NCI-H82 (cell line): Measurements from ENCODE around the gene KCNK5.

Experiments used
- DNase-seq: peaks from one replicate; lab custom pipeline; 2025; lab: John Stamatoyannopoulos, UW

KCNK5 gene

DNA sequence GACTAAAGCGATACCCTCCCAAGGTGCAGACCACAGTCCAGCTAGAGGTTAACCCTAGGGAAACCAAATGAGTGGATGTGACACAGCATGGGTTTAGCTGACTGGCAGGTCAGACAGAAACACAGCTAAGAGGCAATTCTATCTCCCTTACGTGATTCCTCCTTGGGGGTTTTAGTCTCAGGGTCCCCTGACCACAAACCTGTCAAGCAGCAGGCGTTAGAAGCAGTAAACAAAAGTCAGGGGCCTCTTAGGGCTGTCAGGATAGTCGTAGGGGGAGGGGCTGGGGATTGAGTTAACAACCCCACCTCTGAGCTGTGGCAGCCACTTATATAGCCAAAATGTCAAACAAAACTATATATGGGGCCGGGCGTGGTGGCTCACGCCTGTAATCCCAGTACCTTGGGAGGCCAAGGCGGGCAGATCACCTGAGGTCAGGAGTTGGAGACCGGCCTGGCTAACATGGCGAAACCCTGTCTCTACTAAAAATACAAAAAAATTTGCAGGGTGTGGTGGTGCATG is 13.6 kb downstream of the KCNK5 start:
- DNase-seq, result no peak

DNA sequence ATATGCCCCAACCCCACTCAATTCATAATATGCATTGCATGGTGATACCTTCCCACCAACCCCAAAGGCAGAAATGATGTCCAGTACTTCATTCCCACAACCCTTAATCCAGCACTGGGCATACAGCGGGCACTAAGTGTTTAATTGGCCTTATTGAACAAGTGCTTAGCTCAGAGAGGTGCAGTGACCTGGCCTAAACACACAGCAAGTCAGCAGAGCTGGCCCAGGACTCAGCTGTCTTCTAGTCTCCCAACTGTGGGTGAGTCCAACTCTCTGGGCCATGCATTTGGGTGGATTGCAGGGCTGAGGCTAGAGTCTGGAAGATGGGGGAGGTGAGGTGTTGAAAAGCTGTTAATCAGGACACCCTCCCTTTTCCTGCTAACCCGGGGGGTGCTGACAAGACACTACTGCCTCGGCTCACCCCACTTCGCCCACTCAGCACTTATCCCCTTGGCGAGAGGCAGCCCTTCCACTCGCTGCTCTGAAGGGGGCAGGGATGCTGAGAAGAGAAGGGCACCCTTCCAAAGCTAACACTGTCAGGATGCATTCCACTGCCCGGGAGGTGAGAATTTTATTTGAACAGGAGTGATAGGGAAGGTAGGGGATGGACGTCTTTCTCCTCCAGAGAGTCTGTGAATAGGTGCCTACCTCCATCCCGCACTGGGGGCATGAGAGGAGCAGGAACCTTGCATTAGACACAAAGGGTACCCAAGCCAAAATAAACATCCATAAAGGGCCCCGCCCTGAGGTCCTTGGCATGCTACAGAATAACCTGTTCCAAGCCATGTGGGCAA is 14.2 kb downstream of the KCNK5 start:
- DNase-seq, result no peak

DNA sequence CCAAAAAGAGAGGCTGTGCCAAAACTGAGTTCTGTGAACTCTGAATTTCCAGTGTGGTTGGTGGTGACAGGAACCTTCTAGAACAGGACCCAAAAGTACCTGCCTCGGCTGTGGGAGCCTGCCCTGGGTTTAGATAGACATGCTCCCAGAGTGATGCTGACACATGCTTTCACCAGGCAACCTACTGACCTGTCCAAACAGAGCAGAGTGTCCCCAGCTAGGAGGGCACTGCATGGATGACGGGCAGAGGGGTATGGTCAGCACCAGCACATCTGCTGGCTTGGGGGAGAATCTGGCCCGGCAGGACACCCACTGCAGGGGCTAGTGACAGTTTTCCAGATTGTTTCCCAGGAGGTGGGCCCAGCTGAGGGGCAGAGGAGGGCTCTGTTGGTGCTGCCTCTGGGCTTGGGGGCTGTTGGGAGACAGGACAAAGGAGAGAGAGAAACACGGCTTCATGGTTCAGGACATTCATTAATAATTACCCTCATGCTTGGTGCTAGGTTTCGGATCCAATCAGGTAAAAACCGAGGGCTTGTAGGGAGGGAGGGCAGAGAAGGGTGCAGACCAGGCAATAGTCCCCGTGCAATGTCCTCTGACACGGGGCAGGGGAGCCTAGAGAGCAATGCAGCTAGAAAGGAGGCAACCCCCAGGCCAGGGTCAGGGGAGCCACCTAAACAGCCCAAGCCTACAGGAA is 15.0 kb downstream of the KCNK5 start:
- DNase-seq, result no peak

DNA sequence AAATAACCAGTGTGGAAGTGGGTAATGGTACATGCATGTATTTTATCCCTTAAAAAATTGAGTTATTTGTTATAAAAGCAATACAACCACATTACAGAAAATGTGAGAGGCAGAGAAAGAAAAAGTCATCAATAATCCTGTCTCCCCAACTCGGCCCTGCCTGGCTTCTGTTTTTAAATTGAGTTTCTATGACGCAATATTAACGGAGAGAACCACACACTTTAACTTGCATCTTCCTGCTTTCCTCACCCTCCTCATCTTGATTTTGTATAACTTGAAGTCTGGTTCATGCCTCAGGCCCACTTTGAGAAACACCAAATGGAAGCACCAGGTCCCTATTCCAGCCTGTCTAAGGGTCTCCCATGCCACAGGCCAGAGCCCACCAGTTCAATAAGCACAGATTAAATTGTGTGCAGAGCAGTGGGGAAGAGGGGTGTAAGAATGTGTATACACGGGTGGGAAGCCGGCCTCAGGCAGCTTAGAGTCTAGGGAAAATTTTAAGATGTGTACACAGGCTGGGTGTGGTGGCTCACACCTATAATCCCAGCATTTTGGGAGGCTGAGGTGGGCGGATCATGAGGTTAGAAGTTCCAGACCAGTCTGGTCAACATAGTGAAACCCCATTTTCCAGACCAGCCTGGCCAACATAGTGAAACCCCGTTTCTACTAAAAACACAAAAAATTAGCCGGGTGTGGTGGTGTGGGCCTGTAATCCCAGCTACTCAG is 15.9 kb downstream of the KCNK5 start:
- no peak for DNase-seq

DNA sequence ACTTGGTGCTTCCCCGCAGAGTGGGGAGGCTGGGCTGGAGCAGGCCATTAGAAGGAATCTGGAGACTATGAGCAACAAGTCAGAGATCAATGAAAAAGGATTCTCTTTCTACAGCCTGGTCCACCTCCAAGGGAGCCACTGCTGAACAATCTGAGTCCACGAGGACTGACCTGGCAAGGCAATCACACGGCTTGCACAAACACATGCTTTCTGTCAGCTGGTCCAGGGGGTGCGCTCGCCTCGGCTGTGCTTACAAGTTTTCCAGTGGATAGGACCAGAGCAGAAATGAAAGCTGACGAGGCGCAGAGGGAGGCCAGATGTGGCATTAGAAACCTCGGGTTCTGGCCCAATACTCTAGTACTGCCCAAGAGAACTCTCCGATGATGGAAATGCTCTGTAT is 18.1 kb downstream of the KCNK5 start:
- no peak for DNase-seq

DNA sequence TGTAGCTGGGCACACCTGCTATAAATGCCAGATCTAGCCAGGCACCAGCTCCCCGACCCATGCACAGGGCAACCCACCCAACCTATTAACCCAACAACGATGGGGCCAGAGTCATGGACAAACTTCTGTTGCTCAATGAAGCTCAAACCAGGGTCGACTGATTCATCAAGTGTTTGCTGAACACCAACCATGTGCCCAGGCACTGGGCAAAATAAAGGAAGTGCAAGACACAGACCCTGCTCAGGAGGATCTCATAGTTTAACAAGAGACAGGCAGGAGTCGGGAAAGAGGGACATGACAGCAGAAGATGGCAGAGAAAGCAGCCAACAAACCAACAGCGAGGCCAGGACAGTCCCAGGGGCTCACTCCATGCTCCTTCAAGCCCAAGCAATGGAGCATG is 18.8 kb downstream of the KCNK5 start:
- DNase-seq, result no peak

DNA sequence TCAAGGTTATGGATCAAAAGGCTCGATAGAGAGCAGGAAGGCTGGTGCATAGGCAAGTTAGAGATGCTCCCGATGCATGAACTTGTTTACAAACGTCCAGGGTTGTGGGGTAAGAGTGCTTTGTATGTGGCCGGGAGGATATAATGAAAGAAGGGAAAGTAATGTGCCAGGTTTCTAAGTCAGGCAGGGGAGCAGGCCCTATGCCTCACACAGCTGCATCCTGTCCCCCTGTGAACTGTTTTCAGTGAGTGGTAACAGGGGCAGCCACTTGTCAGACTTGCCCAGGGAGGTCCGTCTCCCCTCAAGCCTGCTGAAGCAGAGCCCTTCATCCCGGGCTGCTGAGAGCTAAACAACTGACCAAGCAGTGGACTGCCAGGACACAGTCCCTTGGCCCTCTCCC is 19.4 kb downstream of the KCNK5 start:
- no peak for DNase-seq

DNA sequence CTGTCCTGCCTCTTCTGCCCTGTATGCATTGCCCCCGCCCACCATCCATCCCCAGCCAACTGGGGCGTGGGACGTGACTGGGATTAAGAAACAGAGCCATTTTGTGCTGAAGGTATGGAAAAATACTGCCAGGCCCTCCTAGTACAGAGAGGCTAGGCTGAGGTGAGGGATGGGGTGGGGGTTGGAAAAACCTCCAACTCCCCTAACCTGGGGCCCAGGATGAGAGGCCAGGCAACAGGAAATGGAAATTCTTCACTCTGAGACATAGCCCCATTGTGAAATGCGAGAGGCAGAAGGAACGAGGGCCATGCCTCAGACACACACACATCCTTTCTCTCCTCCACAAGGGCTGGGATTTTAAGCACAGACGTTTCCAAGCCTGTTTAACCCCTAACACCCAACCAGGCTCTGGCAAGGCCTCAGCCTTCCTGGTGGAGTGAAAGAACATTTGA is 19.9 kb downstream of the KCNK5 start:
- DNase-seq, result peak; percentile 40

DNA sequence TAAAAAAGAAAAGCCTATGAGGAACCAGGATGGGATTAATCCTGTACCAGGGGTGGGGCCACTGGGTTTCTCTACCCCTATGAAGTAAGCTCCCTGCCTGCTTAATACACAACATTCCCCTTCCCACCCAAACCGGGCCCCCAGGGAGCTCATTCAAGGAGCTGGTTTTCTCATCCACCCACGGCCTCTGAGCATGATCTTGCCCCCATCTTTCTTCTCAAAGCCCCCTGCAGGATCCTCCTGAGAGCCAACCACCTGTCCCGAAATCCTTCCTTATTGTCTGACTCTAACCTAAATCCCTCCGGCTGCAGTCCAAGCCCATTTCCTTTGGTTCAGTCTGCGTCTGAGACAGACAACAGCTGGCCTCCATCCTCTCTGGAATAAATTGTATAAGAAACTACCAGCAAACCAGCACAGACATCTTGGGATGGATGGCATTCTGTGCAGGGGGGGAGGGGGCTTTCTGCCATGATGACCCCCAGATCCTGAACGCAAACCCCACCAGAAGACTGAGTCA is 21.0 kb downstream of the KCNK5 start:
- DNase-seq, result peak; percentile 97

DNA sequence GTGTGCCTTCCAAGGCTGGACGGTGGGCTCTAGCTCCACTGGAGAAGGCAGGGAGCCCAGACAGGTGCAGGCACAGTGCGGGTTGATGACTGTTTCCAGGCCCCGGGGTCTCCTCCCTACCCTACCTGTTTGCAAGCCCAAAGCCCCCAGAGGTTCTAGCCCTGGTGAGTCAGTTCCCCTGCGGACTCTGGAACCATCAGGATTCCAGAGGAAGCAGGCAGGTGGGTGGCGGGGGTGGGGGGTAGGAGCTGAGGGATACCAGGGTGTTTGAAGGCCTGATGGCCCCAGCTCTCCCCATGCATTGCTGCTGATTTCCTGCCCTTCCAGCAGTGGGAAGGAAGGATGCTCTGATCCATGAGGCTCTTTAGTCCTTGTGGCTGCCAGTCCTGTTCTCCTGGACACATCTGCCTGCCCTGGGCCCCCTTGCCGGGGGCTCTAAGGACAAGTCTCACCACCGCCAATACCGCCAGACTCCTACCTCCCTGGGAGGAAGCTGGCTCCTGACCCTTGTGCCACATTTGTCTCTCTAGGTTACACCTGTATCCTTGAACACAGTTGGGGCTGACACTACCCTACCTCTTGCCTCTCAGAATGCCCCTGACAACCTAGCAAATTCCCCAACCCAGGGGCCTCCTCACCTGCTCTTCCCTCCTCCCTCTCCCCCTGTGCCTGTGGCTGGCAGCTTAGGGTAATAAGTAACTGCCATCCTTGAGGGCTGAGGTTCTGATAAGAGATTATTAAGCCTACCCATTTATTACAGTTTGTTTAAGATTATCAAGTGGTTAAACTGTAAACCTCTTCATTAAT is 21.7 kb downstream of the KCNK5 start:
- no peak for DNase-seq

DNA sequence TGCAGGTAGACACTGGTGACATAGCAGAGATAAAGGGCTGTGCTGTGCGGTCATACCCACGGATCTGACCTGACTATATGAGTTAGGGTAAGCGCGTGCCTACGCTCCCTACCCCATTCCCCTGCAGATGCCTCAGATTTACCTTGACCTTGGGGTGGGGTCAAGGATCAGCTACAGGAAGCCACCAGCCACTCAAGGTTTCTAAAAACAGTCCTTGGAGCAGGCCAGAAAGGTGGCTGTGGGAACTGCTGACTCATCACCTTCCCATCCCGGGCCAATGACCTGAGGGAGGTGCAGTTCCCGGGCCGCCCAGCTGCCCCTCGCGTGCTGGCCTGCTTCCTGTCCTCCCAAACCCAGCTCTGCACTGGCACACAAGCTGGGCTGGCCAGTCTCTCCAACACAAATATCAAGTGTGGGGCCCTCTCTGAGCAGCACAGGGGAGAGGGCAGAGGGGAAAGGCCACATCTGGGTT is 23.0 kb downstream of the KCNK5 start:
- no peak for DNase-seq

DNA sequence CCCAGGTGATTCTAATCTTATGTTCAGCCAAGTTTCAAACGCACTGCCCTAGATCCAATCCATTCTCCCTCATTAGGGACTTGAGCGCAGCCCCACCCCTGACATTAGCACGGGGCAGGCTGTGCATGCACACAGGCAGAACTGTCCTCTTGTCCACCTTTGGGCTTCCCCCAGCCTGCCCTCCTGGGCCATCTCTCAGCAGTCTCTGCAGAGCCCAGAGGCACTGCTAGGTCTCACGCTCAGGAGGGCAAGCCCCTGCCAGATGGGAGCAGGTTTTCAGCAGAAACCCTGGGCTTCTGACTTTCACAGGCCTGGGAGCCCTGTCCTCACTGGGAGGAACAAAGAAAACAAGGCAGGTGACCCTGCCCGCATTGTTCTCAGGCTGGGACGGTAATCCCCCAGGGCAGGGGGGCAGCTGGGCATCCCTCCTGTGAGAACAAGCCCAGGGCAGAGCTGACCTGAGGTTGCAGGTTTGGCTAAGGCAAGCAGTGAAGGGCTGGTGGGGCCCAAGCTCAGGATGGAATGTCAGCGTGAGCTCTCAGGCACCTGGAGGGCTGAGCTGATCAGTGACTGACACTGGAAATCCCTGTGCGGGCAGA is 24.5 kb downstream of the KCNK5 start:
- DNase-seq, result peak; percentile 18

DNA sequence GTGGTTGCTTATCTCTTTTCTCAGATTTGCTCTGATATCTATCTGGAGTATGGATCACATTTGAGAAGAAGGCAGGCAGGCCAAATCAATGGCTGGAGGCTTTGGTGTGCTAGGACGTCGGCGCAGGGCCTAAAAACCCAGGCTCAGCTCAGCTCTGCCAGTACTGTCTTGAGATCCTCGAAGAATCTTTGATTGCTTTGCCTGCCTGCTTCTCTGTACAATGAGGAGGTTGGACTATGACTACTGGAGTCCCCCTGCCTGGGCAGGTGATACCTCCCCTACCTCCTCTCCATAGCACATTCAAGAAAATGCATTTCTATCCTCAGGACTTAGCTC is 25.1 kb downstream of the KCNK5 start:
- no peak for DNase-seq

DNA sequence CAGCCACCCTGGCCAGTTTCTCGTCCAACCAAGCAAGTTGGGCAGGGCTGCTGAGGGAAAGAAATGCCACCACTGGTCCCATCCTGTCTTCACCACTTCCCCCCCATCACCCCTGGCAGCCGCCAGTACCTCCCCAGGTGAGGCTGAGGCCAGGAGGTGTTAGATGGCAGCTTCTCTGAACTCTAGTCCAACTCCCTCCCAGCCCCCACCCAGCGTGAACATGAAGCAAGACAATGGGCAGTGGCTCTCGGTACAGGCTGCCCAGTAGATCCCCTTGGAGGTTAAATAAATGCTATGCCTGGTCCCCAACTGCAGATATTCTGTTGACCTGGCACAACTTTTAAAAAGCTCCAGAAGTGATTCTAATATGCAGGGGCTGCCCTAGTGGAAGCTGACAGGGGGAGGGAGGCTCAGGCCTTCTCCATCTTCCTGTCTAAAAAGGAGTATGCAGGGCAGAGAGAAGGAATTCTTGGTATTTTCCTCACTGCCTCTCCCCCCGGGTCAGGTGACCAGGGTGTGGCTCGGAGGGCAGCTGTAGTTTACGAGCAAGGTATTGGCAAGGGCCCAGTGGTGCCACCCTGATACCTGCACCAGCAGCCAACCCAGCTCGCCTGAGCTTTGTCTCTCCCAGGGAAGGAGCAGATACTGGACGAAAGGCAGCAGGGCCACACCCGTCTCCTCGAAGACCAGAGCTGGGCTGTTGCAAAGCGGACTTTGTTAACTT is 25.7 kb downstream of the KCNK5 start:
- DNase-seq, result no peak

DNA sequence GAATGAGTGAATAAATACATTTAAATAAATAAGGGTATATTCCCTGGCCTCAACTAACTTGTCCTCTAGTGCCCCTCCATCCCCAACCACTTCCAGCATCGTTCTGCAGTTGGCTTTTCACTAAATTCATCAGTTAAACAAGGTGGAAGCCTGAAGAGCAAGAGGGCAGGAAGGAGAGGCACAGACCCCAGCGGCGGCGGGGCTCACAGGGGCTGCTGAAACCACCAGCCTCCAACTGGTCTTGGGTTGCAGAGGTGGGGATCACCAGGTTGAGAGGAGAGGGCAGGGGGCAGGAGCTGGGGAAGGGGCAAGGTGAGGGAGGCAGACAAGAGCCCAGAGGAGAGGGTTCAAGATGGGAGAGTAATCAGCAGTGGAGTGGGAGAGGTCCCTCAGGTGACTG is 27.1 kb downstream of the KCNK5 start:
- no peak for DNase-seq

DNA sequence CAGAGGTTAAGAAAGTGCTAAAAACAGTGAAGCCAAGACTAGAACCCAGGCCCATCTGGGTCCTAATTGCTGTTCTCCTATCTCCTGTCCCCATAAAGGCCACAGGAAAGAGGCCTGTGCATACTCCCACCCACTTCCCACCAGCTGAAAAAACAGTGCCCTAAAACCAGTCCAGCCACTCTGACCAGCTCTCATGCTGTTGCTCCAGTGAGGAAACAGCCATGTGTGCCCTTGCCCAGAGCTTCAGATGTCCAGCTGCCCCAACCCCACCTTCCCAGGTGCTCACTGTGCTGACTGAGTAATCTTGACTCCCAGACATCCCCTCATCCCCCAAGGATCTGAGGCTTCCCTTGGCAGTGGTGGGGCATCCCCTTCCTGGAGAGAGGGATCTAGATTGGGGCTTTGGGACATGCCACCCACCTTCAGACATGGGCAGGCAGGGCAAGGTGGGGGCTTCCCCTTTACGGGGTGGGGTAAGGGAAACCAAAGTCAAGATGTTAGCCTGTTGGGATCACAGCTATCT is 28.7 kb downstream of the KCNK5 start:
- no peak for DNase-seq

DNA sequence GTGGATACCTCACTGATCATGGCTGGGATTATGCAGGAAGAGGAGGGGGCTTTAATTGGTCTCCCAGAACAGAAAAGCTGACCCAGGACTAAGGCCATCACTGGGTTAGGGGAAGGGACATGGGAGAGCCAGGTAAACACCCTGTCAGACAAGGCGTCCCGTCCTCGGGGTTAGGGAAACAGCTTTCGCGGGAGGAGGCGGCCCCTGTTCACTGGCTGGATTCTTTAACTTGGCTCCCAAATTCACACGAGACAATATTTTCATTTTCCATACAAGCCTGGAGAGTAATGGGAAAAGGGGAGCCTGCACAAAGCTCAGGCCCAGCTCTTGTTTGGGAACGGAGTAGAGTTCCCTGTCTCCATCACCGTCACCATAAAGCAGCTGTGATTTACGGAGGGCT is 29.3 kb downstream of the KCNK5 start:
- no peak for DNase-seq

DNA sequence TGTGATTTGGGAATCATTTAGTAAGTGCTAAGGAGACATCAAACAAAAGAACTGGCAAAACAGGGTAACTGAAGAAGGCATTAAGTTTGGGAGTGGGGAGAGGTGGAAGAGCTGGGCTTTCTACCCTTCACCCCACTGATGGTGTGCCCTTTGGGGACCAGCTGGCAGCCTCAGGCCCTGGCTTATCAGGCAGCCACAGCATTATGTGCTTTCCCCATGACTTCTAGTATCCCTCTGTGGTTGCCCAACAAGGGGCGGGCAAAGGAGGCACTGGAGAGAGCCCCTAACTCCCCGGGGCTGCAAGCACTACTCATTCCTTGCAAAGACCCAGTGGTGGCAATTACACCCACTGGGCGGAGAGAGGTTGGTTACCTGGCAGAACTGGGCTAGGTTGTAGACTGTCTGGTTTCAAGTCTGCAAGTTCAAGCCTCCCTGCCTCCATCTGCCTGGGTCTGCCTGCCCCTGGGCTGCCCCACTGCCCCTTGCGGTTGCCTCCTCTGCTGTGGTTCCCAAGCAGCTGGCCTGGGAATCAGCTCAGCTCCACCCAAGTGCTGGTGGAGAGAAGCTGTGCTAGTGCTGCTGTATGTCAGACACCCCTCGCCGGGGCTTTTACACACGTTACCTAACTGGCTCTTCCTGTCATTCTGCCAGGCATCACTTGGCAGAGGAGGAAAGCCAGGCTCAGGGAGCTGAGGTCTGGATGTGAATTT is 29.9 kb downstream of the KCNK5 start:
- DNase-seq, result no peak

DNA sequence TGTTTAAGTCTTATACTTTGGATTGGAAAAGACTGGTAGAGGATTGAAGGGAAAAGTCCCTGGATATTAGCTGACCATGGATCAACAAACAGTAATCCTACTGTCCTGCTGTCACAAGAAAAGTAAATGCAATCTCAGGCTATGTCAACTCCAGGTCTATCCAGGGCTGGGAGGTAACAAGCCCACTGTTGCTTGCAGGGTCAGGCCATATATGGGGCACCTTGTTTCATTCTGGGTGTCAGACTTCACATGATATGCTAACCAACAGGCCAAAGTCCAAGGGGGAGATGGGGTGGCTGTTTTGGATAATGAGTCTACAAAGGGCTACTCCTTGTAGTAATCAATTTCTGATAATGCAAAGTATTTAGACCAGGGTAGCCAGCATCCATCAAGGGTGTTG is 30.7 kb downstream of the KCNK5 start:
- peak; percentile 44 for DNase-seq
